Lower lobe of right lung (tissue), 2 donors: ENCODE measurements around the gene CCDC127. TPM values are rescaled to one million over a fixed set of nuclear protein-coding genes. Genes with fewer than 3 reads are reported as not detected.

Source experiments
- ATAC-seq, 2 donors: fragments of 200-7000 bp; cut with Tn5 transposase; one replicate each; pipeline ENCODE4 v1.9.1; 2020 to 2022; ENCODE audit warnings: mild to moderate bottlenecking in 2 of 2, moderate library complexity in 2 of 2
- DNase-seq: peaks from one replicate; pipeline ENCODE4 v3.0.0-alpha.2; 2020
- H3K27ac ChIP-seq: fragments of 200-600 bp; one replicate; pipeline ENCODE4 v1.8.0; 2022
- H3K27me3 ChIP-seq: fragments of 200-600 bp; one replicate; pipeline ENCODE4 v1.8.0; 2022; ENCODE audit warnings: low read depth
- H3K36me3 ChIP-seq: fragments of 200-600 bp; one replicate; pipeline ENCODE4 v1.8.0; 2022; ENCODE audit warnings: mild to moderate bottlenecking
- H3K4me1 ChIP-seq: fragments of 200-600 bp; one replicate; pipeline ENCODE4 v1.8.0; 2022
- H3K4me3 ChIP-seq: fragments of 200-600 bp; one replicate; pipeline ENCODE4 v1.8.0; 2022; ENCODE audit warnings: mild to moderate bottlenecking
- H3K9me3 ChIP-seq: fragments of 200-600 bp; one replicate; pipeline ENCODE4 v1.8.0; 2022
- intact Hi-C: fragments of 100-400 bp; cut with DNase I; formaldehyde crosslinking; loops from one replicate; pipeline ENCODE4 v1.11.0; 2022
- total RNA-seq: library from RNA; stranded (reverse); fragmentation: NEBNext Ultra II Directional; extraction: Animal tissue kit (Norgen Biotek cat#: 25700); gene quantifications from one replicate; pipeline ENCODE4 v1.2.1, GENCODE V29; 2021
- TF ChIP-seq, protein P1 (sequence below): fragments of 200-600 bp; IDR thresholded peaks from one replicate; pipeline ENCODE4 v1.8.0; 2022; ENCODE audit warnings: antibody characterized with exemption, mild to moderate bottlenecking
- donor health status: DM: no; HTN: yes; CAD: no; lungs with severe emphysema.

Gene CCDC127
- total RNA-seq, 1 donor from 2014 or later, result 4.9 TPM

DNA sequence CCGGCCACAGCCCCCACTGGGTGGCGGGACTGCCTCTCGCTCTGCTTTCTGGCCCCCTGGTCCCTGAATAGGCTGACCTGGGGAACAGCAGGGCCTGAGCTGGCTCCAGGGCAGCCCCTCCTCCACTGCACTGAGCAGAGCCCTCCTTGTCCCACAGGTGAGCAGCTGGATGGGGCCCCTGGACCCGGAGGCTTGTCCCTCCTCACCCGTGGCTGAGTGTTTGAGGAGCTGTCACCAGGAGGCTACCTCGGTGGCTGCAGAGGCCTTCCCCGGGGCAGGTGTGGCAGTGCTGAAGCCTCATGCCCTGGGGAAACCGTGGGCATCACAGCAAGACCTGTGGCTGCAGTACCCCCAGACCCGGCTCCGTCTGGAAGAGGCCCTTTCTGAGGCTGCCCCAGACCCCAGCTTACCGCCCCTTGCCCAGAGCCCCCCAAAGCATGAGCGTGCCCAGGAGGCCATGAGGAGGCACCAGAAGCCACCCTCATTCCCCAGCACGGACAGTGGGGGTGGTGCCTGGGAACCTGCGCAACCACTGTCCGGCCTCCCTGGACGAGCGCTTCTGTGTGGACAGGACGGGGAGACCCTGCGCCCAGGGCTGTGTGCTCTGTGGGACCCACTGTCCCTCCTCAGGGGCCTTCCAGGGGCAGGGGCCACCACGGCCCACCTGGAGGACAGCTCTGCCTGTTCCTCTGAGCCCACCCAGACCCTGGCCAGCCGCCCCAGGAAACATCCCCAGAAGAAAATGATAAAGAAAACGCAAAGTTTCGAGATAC, 55.2 kb downstream of the CCDC127 start:
- H3K27ac ChIP-seq, result no peak overlapping the region
- H3K4me3 ChIP-seq, result no peak overlapping the region
- H3K27me3 ChIP-seq, result no peaks in the 10 kb centered on the region
- TF ChIP-seq, protein P1, sequence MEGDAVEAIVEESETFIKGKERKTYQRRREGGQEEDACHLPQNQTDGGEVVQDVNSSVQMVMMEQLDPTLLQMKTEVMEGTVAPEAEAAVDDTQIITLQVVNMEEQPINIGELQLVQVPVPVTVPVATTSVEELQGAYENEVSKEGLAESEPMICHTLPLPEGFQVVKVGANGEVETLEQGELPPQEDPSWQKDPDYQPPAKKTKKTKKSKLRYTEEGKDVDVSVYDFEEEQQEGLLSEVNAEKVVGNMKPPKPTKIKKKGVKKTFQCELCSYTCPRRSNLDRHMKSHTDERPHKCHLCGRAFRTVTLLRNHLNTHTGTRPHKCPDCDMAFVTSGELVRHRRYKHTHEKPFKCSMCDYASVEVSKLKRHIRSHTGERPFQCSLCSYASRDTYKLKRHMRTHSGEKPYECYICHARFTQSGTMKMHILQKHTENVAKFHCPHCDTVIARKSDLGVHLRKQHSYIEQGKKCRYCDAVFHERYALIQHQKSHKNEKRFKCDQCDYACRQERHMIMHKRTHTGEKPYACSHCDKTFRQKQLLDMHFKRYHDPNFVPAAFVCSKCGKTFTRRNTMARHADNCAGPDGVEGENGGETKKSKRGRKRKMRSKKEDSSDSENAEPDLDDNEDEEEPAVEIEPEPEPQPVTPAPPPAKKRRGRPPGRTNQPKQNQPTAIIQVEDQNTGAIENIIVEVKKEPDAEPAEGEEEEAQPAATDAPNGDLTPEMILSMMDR, result no peak
- DNase-seq (no peak), ATAC-seq (peak; percentile 9 to 22)
- intact Hi-C loops, result no loop called here
- no peaks in the 10 kb centered on the region for H3K9me3 ChIP-seq
- no peaks in the 10 kb centered on the region for H3K36me3 ChIP-seq
- no peaks in the 10 kb centered on the region for H3K4me1 ChIP-seq

DNA sequence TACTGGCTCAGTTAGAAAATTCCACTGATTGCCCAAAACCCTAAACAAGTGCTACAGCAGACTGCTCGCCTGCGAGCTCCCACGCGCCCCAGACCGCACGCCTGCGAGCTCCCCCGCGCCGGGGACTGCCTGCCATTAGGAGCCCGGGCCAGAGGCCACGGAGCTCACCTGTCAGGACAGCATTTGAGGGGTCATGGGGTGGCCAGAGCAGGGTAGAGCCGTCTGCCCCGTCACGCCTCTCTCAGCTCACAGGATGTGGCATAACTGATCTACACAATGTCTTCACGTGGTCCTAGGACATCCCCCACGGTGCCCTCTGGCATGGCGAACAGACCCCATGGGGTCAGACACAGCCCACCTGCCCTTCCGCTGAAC, 55.8 kb downstream of the CCDC127 start:
- Histone ChIP-seq H3K36me3 (no peaks in the 10 kb centered on the region), H3K4me1 (no peaks in the 10 kb centered on the region), H3K4me3 (no peak overlapping the region), H3K9me3 (no peaks in the 10 kb centered on the region), H3K27me3 (no peaks in the 10 kb centered on the region), H3K27ac (no peak overlapping the region)
- DNase-seq (no peak), ATAC-seq (peak in 1 of 2 donors; percentile 7)
- TF ChIP-seq, protein P1, result no peak
- intact Hi-C loops, result no loop called here

DNA sequence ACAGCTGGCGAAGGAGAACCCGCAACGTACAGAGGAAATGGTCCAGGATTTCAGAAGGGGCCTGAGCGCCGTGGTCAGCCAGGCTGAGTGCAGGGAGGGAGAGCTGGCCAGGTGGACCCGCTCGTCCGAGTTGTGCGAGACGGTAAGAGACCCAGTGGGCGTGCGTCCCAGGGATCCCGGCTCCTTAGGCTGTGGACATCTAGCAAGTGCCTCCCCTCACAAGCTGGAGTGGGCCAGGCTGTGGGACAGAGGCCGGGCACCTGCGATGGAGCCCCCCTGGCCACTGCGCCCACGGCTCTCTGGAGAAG, 56.2 kb downstream of the CCDC127 start:
- Histone ChIP-seq H3K4me3 (no peak overlapping the region), H3K27me3 (no peaks in the 10 kb centered on the region), H3K9me3 (no peaks in the 10 kb centered on the region), H3K27ac (no peak overlapping the region), H3K36me3 (no peaks in the 10 kb centered on the region), H3K4me1 (no peaks in the 10 kb centered on the region)
- intact Hi-C loops, result no loop called here
- TF ChIP-seq, protein P1, result no peak
- DNase-seq (no peak), ATAC-seq (no peak)

DNA sequence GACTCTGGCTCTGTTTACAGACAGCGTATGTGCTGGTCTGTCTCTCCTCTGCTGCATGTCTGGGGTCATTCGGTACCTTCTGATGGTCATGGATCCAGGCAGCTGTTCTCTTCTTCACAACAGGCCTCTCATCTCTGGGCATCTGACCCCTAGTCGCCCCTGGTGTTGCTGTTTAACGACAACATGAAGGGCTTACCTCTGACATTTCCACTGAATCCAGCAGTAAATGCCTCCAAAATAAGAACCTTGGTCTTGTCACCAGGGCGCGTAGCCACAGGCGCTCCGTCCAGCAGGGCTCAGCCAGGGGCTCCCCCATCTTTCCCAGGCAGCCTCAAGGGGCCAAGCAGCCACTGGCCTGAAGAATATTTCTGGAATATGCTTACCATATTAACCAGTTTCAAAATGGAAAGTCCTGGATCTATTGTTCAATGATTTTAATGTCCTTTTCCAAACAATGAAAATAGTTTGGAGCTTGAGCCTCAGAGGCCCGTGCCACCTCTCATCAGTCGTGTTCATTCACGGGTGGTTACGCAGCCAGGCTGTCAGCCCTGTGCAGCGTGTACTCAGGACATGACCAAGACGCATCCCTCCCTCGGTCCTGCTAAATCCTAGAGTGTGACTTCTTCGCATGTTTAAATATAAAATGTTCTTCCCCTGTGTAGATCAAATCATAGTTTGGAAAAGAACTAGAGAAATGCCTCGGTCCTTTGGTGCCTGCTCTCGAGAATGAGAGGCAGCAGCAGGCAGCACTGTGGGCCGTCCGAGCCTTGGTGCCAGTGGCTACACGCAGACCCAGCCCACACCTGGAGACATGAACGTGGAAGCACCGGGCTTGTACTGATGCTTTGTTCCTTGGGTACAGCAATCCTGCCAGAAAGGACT, 56.8 kb downstream of the CCDC127 start:
- no peak for ATAC-seq
- no peak for DNase-seq
- TF ChIP-seq, protein P1, result no peak
- H3K4me1 ChIP-seq, result no peaks in the 10 kb centered on the region
- H3K4me3 ChIP-seq, result no peak overlapping the region
- H3K36me3 ChIP-seq, result no peaks in the 10 kb centered on the region
- H3K27ac ChIP-seq, result no peak overlapping the region
- intact Hi-C loops, result no loop called here
- no peaks in the 10 kb centered on the region for H3K27me3 ChIP-seq
- H3K9me3 ChIP-seq, result no peaks in the 10 kb centered on the region

DNA sequence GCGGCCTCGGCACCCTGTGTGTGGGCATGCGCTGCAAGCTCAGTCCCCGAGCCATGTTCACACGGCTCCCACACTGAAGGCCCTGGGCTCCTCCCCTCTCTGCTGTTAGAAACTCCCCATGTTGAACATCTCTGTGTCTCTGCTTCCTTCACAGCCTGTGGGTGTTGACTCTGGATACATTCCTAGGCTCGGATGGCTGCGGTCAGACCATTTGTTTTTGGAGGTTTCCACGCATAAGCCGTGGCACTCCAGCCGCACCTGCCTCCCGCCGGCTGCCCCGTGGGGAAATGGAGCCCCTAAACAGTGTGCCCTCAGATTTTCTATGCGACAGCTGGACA, 57.8 kb downstream of the CCDC127 start:
- Histone ChIP-seq H3K4me1 (no peaks in the 10 kb centered on the region), H3K36me3 (no peaks in the 10 kb centered on the region), H3K4me3 (no peak overlapping the region), H3K27ac (no peak overlapping the region), H3K27me3 (no peaks in the 10 kb centered on the region), H3K9me3 (no peaks in the 10 kb centered on the region)
- ATAC-seq (no peak), DNase-seq (no peak)
- intact Hi-C loops, result no loop called here
- TF ChIP-seq, protein P1, result no peak
